Adrenal gland (tissue), 12 donors: ENCODE data around the gene U2AF1L4. TPM values are rescaled to one million over a fixed set of nuclear protein-coding genes. Genes with fewer than 3 reads are reported as not detected.

Experiments used
- DNase-seq, 7 donors: peaks; one replicate each; pipeline ENCODE4 v3.0.0-alpha.2; 2019 to 2020
- H3K27ac ChIP-seq, 5 donors: fragments of 200-600 bp; sonication (generic) in 4 of 5; 1 replicate in 3 of 5; 2 replicates in 2 of 5; pipeline versions ENCODE4 v1.5.1 to v1.8.0; 2016 to 2020; ENCODE audit warnings: mild to moderate bottlenecking in 1 of 5
- H3K27me3 ChIP-seq: fragments of 200-600 bp; 2 replicates; pipeline ENCODE4 v1.8.0; 2021
- H3K36me3 ChIP-seq, 2 donors: fragments of 200-600 bp; replicated peaks in 1 of 2; 1 replicate in 1 of 2; 2 replicates in 1 of 2; pipeline versions ENCODE4 v1.5.1 to v1.8.0; 2018 to 2022
- H3K4me1 ChIP-seq, 2 donors: fragments of 200-600 bp; replicated peaks in 1 of 2; 1 replicate in 1 of 2; 2 replicates in 1 of 2; pipeline versions ENCODE4 v1.5.1 to v1.8.0; 2018 to 2021
- H3K4me3 ChIP-seq, 4 donors: fragments of 200-600 bp; sonication (generic) in 3 of 4; one replicate each; pipeline ENCODE4 v1.5.1; 2016 to 2018
- H3K9me3 ChIP-seq, 3 donors: fragments of 200-600 bp; sonication (generic) in 1 of 3; replicated peaks in 1 of 3; 1 replicate in 2 of 3; 2 replicates in 1 of 3; pipeline versions ENCODE4 v1.5.1 to v1.8.0; 2016 to 2021
- POLR2A ChIP-seq, 2 donors: fragments of 450-650 bp; IDR thresholded peaks; one replicate each; pipeline ENCODE4 v1.6.1; 2017; ENCODE audit warnings: antibody characterized with exemption in 2 of 2, mild to moderate bottlenecking in 2 of 2, moderate library complexity in 1 of 2
- WGBS, 4 donors: extraction: QIAGEN DNeasy Blood & Tissue Kit in 2 of 4; methylation state at CpG; one replicate each; pipeline versions ENCODE4 v1.1.5 to v1.1.7; 2013 to 2017; 5-methylcytosine and 5-hydroxymethylcytosine counted together
- intact Hi-C, 2 donors: fragments of 100-400 bp; cut with DNase I; formaldehyde crosslinking; loops; one replicate each; pipeline versions ENCODE4 v1.14.1 to v1.15.0; 2022 to 2023
- polyA plus RNA-seq, 3 donors: library from polyadenylated mRNA; stranded (reverse); fragments of 200-250 nt in 2 of 3; fragments of 350-450 nt in 1 of 3; fragmentation: Illumina TruSeq in 1 of 3; extraction: RNeasy Lipid Tissue Mini Kit (QIAGEN cat#74804) in 1 of 3; gene quantifications; one replicate each; pipeline ENCODE4 v1.2.3, GENCODE V29; 2013 to 2014
- total RNA-seq, 9 donors: library from RNA; depleted of rRNA in 4 of 9; stranded (reverse); fragments of >200 nt in 4 of 9; fragments of 120-200 nt in 1 of 9; fragmentation: NEBNext Ultra II Directional in 1 of 9; extraction: Animal tissue kit (Norgen Biotek cat#: 25700) in 1 of 9; gene quantifications; one replicate each; pipeline versions ENCODE4 v1.1.0 to v1.2.4, GENCODE V29; 2013 to 2023
- TF ChIP-seq, protein P1 (sequence below), 6 experiments: fragments of 450-650 bp in 4 of 6; fragments of 200-600 bp in 2 of 6; sonication (generic) in 1 of 6; IDR thresholded peaks; 1 replicate in 5 of 6; 2 replicates in 1 of 6; pipeline versions ENCODE4 v1.5.1 to v1.8.0; 2016 to 2021; ENCODE audit warnings: antibody characterized with exemption in 6 of 6, mild to moderate bottlenecking in 2 of 6, moderate library complexity in 1 of 6
- donor health status: healthy with polysubstance abuse.
- donor health status: Bipolar disorder and iron deficiency.
- donor health status: DM: yes; HTN: yes; CAD: no.
- donor health status: DM: no; HTN: no; CAD: no.
- donor health status: DM: no; HTN: no; CAD: no.
- donor health status: DM: yes; HTN: yes; CAD: no.

The U2AF1L4 gene
- total and polyA plus RNA-seq, 12 donors: 14.8 to 255 (median 32.8) TPM

- H3K27ac ChIP-seq: no peak overlapping the region
- TF ChIP-seq, protein P1, sequence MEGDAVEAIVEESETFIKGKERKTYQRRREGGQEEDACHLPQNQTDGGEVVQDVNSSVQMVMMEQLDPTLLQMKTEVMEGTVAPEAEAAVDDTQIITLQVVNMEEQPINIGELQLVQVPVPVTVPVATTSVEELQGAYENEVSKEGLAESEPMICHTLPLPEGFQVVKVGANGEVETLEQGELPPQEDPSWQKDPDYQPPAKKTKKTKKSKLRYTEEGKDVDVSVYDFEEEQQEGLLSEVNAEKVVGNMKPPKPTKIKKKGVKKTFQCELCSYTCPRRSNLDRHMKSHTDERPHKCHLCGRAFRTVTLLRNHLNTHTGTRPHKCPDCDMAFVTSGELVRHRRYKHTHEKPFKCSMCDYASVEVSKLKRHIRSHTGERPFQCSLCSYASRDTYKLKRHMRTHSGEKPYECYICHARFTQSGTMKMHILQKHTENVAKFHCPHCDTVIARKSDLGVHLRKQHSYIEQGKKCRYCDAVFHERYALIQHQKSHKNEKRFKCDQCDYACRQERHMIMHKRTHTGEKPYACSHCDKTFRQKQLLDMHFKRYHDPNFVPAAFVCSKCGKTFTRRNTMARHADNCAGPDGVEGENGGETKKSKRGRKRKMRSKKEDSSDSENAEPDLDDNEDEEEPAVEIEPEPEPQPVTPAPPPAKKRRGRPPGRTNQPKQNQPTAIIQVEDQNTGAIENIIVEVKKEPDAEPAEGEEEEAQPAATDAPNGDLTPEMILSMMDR (IDR thresholded peaks at IDR 0.05): no peak
- no peak for TF ChIP-seq POLR2A (IDR thresholded peaks at IDR 0.05)
These were observed 42.8 kb downstream of the U2AF1L4 start for GRCh38 chr19:35702223-35703012.

DNA sequence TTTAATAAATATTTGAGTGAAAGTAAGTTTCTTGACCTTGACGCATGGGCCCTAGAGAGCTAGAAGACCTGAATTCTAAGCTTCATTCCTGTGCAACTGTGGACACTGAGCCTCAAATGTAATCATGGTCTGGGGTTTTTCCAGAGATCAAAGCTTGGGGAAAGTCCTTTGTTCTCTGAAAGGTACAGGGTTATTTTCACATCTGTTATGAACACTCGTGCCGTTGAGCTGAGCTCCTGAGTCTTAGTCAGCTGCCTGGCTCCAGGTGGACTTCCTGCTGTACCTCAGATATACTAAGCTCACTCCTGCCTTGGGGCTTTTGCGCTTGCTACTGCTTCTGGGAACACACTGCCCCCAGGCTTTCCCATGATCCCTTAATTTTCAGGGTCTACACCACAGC is 48.4 kb downstream of the U2AF1L4 start:
- Histone ChIP-seq H3K27ac (no peak overlapping the region), H3K27me3 (no peaks in the 10 kb centered on the region), H3K4me3 (no peak overlapping the region), H3K9me3 (no peaks in the 10 kb centered on the region), H3K36me3 (no peaks in the 10 kb centered on the region), H3K4me1 (peaks cover 0 to under 1% of the 10 kb centered on the region in 2 donors)
- DNase-seq: no peak
- WGBS, 4 donors: 53 to 70% (median 67%) methylated on average over 4 of the region's 4 CpGs
- no peak for TF ChIP-seq POLR2A (IDR thresholded peaks at IDR 0.05)
- TF ChIP-seq, protein P1 (IDR thresholded peaks at IDR 0.05): no peak
- intact Hi-C loops: loop anchor here in 1 of 2 donors (10.0 kb wide), 1 partner anchor 238 kb away; the partner anchor contains the start of gene LRFN3

More at GRCh38 chr19:35702223-35703012, 42.8 kb downstream of the U2AF1L4 start:
- peaks cover 0 to 9% of the 10 kb centered on the region in 2 donors for H3K4me1 ChIP-seq
- H3K36me3 ChIP-seq: no peaks in the 10 kb centered on the region
- H3K9me3 ChIP-seq: no peaks in the 10 kb centered on the region
- 0 to 2% (median 1%) methylated on average over 26 to 50 of the region's 50 CpGs for WGBS, 4 donors
- H3K4me3 ChIP-seq: peak overlapping the region in 2 of 4 donors; percentile 24 to 64
- DNase-seq: peak; percentile 91 to 98 (median 95)
- intact Hi-C loops: loop anchor here in 1 of 2 donors (10.0 kb wide), 1 partner anchor 112 kb away; the partner anchor contains the start of gene PRODH2
- H3K27me3 ChIP-seq: no peaks in the 10 kb centered on the region

DNA sequence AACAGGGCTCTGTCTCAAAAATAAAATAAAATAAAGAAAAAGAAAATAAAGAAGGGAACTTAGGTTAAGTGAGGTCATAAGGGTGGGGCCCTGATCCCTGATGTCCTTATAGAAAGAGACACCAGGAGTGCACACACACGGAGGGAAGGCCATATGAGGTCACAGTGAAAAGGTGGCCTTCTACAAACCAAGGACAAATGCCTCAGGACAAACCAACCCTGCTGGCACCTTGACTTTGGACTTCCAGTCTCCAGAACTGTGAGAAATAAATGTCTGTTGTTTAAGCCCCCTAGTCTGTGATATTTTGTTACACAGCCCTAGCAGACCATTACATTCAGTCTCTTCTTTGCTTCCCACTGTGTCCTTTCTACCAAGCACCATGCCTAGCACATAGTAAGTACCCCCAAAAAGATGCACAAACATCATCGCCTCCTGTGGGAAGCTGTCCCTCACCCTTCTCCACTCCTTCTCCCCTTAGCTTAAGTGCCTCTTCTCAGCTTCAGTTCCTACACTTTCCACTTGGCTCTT is 49.3 kb downstream of the U2AF1L4 start:
- 65 to 80% (median 71%) methylated on average over 2 of the region's 2 CpGs for WGBS, 4 donors
- H3K36me3 ChIP-seq: no peaks in the 10 kb centered on the region
- H3K4me3 ChIP-seq: no peak overlapping the region
- intact Hi-C loops: loop anchor here in 1 of 2 donors (2.0 to 10.0 kb wide), 2 partner anchors 21 to 239 kb away; partner anchors contain the start of gene LRFN3
- TF ChIP-seq, protein P1 (IDR thresholded peaks at IDR 0.05): no peak
- no peak for TF ChIP-seq POLR2A (IDR thresholded peaks at IDR 0.05)
- H3K27me3 ChIP-seq: no peaks in the 10 kb centered on the region
- H3K9me3 ChIP-seq: no peaks in the 10 kb centered on the region
- H3K27ac ChIP-seq: no peak overlapping the region
- no peaks in the 10 kb centered on the region for H3K4me1 ChIP-seq
- no peak for DNase-seq

DNA sequence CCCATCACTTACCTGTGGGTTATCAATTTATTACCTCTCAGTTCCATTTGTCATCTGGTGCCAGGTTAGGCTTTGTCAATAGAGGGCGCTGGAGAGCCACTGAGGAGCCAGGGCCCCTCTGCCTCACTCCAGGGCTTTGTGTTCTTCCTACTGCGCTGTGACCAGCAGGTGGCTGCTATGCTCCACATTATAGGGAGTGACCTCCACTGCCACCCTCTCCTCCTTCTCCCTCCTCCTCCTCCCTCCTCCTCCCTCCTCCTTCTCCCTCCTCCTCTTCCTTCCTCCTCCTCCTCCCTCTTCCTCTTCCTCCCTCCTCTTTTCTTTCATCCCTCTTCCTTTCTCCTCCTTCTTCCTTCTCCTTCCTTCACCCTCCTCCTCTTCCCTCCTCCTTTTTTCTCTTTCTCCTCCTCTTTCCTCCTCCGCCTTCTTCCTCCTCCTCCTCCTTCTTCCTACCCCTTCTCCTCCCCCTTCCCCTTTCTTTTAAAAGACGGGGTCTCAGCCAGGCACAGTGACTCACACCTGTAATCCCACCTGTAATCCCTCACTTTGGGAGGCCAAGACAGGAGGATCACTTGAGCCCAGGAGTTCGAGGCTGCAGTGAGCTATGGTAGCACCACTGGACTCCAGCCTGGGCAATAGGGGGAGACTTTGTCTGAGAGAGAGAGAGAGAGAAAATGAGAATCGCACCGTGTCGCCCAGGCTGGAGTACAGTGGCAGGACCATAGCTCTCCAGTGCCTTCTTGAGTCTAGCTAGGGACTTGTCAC is 51.2 kb downstream of the U2AF1L4 start:
- no peaks in the 10 kb centered on the region for H3K27me3 ChIP-seq
- no peak overlapping the region for H3K4me3 ChIP-seq
- no peaks in the 10 kb centered on the region for H3K4me1 ChIP-seq
- no peaks in the 10 kb centered on the region for H3K36me3 ChIP-seq
- DNase-seq: peak; percentile 87 to 96 (median 90)
- no peaks in the 10 kb centered on the region for H3K9me3 ChIP-seq
- TF ChIP-seq, protein P1 (IDR thresholded peaks at IDR 0.05): peak; percentile 96 to 100 (median 98)
- TF ChIP-seq POLR2A (IDR thresholded peaks at IDR 0.05): peak in 1 of 2 donors; percentile 12
- intact Hi-C loops: loop anchor here in 1 of 2 donors (2.0 to 10.0 kb wide), 2 partner anchors 23 to 241 kb away; partner anchors contain the start of gene LRFN3
- H3K27ac ChIP-seq: no peak overlapping the region
- WGBS, 4 donors: 31 to 37% (median 31%) methylated on average over 8 of the region's 8 CpGs
